ENCODE results near the gene CXCL1. TPM values are rescaled to one million over a fixed set of nuclear protein-coding genes. Genes with fewer than 3 reads are reported as not detected.

The CXCL1 gene
- total and polyA plus RNA-seq, 2 donors (not counting 3 experiments of a cell fraction or from before 2014, with no cell fraction given) = 20.0 to 26.7 TPM

DNA sequence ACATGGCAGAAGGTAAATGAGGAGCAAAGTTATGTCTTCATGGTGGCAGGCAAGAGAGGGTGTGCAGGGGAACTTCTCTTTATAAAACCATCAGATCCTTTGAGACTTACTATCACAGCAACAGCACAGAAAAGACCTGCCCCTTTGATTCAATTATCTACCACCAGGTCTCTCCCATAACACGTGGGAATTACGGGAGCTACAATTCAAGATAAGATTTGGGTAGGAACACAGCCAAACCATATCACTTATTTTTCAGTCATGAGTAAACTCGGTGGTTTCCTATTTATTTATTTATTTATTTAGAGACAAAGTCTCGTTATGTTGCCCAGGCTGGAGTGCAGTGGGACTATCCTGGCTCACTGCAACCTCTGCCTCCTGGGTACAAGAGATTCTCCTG is 22.1 kb downstream of the CXCL1 start:
- dilution Hi-C loops (cut with MboI; ENCODE audit: extremely low pct_ligation_motif_present, low sequenced_read_pairs) (no loop called here), intact Hi-C loops (cut with micrococcal nuclease) (no loop called here)
- Histone ChIP-seq H3K4me2 (ENCODE audit: insufficient read depth, low read length) (no peak overlapping the region), H3K4me3 (replicated peaks in 1 of 3; ENCODE audit: insufficient read depth in 1 of 3, low read depth in 1 of 3, low read length in 3 of 3) (no peak overlapping the region), H3K79me2 (ENCODE audit: control insufficient read depth, insufficient read depth, low read length) (no peaks in the 10 kb centered on the region), H3K9ac (replicated peaks; ENCODE audit: extremely low read depth, insufficient read depth, low read length) (no peak overlapping the region), H3K36me3 (ENCODE audit: control insufficient read depth in 2 of 2, extremely low read depth in 1 of 2, insufficient read depth in 2 of 2, low read length in 2 of 2) (no peaks in the 10 kb centered on the region), H3K4me1 (ENCODE audit: control insufficient read depth, extremely low read depth, insufficient read depth, low read length) (no peaks in the 10 kb centered on the region), H2AFZ (ENCODE audit: low read depth, low read length) (no peak overlapping the region), H4K20me1 (replicated peaks; ENCODE audit: control insufficient read depth, extremely low read depth, insufficient read depth, low read length) (no peaks in the 10 kb centered on the region), H3K27ac (ENCODE audit: insufficient read depth, low read depth, low read length) (no peak overlapping the region), H3K9me3 (replicated peaks; ENCODE audit: control insufficient read depth, insufficient read depth, low read length) (no peaks in the 10 kb centered on the region), H3K9me1 (replicated peaks; ENCODE audit: control insufficient read depth, extremely low read depth, insufficient read depth, low read length) (no peaks in the 10 kb centered on the region), H3K27me3 (ENCODE audit: control insufficient read depth in 2 of 2, insufficient read depth in 2 of 2, low read length in 2 of 2) (no peaks in the 10 kb centered on the region)
- FAIRE-seq (no peak), DNase-seq (ENCODE audit: low read depth, low spot score) (no peak)
- POLR2A ChIA-PET = no interaction called here
- TF ChIP-seq, protein P1, sequence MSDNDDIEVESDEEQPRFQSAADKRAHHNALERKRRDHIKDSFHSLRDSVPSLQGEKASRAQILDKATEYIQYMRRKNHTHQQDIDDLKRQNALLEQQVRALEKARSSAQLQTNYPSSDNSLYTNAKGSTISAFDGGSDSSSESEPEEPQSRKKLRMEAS (IDR thresholded peaks at IDR 0.05; ENCODE audit: insufficient read depth, insufficient read length) = no peak
- TF ChIP-seq MYC (IDR thresholded peaks at IDR 0.05; ENCODE audit: low read depth, low read length) = no peak
- no peak for TF ChIP-seq FOS (IDR thresholded peaks at IDR 0.05; ENCODE audit: borderline replicate concordance, insufficient read depth, low read length)
- no peak for TF ChIP-seq JUN (IDR thresholded peaks at IDR 0.05; ENCODE audit: borderline replicate concordance, insufficient read depth, insufficient read length, low read depth)
- TF ChIP-seq EZH2 (IDR thresholded peaks at IDR 0.05; ENCODE audit: borderline replicate concordance, low read depth, low read length, severe bottlenecking) = no peak
- TF ChIP-seq CTCF (IDR thresholded peaks at IDR 0.05; ENCODE audit: extremely low read depth in 1 of 2, insufficient read depth in 1 of 2, low read depth in 1 of 2, low read length in 2 of 2) = no peak
- no TSS peak for BruUV-seq (replicated peaks)
- CTCF ChIA-PET = interaction anchor here (1.0 to 1.3 kb wide), 2 partner anchors 8 to 29 kb away, joined by 3 read pairs; no protein-coding TSS in a partner anchor
